ENCODE results near the gene KRTAP5-8.
"Not testable (repeated sequence)": the region's sequence is repeated elsewhere in the genome, so short reads cannot be mapped to it uniquely, and the experiment has no call there.

Gene KRTAP5-8

DNA sequence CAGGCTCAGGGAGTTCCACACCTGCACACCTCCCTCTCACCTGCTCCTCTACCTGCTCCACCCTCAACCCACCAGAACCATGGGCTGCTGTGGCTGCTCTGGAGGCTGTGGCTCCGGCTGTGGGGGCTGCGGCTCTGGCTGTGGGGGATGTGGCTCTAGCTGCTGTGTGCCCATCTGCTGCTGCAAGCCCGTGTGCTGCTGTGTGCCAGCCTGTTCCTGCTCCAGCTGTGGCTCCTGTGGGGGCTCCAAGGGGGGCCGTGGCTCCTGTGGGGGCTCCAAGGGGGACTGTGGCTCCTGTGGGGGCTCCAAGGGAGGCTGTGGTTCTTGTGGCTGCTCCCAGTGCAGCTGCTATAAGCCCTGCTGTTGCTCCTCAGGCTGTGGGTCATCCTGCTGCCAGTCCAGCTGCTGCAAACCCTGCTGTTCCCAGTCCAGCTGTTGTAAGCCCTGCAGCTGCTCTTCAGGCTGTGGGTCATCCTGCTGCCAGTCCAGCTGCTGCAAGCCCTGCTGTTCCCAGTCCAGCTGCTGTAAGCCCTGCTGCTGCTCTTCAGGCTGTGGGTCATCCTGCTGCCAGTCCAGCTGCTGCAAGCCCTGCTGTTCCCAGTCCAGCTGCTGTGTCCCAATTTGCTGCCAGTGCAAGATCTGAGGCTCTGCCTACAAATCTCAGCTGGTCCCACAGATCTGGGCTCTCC is at the start of gene KRTAP5-8:
Gene KRTAP5-8 (plus strand): TSS at position 49 of the 689 bp plus-strand sequence. CDS start 31 bp downstream, at position 80.
- DNase-seq: not testable (repeated sequence)

DNA sequence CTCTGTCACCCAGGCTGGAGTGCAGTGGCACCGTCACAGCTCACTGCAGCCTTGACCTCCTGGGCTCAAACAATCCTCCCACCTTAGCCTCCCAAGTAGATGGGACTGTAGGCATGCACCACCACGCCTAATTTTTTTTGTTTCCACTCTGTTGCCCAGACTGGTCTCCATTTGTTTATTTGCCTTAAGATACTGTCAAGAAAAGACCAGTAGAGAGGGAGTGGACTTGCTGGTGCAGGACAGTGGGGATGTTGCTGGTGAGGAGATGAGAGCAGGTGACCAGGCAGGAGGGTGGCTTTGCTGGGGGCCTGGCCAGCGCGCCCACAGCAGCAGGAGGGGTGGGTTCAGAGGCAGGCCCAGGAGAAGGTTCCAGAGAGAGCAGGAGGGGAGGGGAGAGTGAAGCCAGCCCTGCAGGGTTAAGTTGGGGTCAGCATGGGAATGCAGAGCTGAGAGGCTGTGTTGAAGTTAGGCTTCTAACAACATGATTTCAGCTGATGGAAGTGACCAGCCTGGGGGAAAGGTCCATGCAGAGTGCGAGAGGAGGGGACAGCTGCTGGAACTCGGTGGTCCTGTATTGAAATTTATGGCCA is 49.0 kb upstream of the KRTAP5-8 start:
- DNase-seq: no peak

- peak; percentile 53 to 57 for DNase-seq
Measured at GRCh38 chr11:71489311-71490043, 48.3 kb upstream of the KRTAP5-8 start.

GRCh38 chr11:71490044-71490730 is 47.6 kb upstream of the KRTAP5-8 start:
- DNase-seq: no peak

GRCh38 chr11:71490731-71491390 is 47.0 kb upstream of the KRTAP5-8 start:
- no peak for DNase-seq

DNA sequence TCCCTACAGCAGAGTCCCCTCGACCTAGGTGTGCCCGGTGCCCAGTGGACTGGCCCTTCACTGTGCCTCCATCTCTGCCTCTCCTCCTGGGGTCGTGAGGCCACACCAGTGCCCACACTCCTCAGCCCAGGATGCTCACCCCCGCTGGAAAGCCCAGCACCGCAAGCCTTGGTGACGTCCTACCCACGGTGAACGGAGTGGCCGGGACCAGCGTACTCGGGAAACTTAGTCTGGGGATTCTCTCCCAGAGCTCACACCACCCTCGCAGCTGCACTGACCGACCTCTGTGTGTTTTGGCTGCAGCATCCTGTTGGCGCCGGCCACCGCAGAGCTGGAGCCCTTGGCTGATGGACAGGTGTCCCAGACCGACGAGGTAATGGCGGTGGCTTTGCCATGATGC is 46.3 kb upstream of the KRTAP5-8 start:
- DNase-seq: no peak

- DNase-seq: no peak
Measured at GRCh38 chr11:71491940-71492339, 45.9 kb upstream of the KRTAP5-8 start.

DNA sequence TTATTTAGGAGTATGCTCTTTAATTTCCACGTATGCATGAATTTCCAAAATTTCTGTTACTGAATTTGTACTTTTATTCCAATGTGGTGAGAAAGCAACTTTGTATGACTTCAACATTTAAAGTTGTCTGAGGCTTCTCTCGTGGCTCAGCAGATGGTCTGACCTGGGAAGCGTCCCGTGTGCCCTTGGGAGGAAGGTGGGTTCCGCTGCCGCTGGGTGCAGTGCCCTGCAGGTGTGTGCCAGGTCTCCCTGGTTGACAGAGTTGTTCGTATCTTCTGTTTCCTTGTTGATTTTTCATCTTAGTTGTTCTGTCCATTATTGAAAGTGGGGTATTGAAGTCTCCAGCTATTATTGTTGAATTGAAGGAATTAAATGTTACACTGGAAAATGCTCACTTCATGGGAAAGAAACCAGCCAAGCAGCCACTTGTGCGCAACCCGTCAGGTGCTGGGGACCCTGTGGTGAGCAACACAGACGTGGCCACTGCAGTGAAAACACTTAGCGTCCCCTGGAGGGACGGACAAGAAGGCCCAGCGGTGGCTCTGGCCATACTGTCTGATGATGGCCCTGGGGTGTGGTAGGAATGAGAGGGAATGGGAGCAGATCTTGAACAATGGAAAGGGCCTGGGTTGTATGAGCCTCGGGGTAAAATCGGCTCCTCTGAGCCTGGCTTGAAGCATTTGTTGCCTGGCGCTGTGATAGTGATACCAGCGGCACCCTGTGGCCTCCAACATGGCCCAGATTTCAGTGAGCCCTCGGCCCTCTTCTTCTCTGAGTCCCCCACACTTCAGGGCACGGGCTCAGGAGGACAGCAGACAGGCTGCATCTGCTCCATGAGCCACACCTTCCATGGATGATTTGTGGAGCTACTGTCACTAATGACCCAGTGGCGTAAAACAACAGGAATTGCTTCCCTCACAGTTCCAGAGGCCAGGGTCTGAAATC is 42.3 kb upstream of the KRTAP5-8 start:
- no peak for DNase-seq

- no peak for DNase-seq
Measured at GRCh38 chr11:71496421-71496820, 41.4 kb upstream of the KRTAP5-8 start.

GRCh38 chr11:71498091-71498490 is 39.7 kb upstream of the KRTAP5-8 start:
- no peak for DNase-seq

DNA sequence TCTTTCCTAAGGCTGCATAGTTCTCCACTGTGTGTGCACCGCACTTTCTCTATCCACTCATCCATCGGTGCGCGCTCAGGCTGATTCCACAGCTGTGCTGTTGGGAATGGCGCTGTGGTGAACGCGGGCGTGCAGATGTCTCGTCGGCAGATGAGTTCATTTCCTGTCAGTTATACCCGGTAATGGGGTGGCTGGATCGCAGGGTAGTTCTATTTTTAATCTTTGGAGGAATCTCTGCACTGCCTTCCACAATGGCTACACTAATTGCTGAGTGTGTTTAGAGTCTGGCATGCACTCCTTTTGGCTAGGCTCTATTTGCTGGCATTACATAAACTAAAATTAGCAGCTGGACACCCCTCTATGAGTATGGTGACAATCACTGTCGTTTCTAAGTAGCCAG is 38.7 kb upstream of the KRTAP5-8 start:
- DNase-seq: no peak

DNA sequence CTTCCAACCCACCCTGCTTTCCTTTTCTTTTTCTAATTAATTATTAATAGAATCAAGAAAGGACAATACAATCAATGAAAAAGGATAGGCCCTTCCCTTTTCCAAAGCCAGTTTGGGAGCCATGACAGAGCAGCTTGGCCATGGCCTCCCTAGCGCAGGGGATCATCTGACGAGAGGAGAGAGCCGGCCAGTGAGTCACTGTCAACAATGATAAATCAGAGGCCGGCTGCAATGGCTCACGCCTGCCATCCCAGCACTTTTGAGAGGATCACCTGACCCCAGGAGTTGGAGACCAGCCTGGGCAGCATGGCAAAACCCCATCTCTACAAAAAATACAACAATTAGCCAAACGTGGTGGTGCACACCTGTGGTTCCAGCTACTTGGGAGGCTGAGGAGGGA is 38.3 kb upstream of the KRTAP5-8 start:
- no peak for DNase-seq

DNA sequence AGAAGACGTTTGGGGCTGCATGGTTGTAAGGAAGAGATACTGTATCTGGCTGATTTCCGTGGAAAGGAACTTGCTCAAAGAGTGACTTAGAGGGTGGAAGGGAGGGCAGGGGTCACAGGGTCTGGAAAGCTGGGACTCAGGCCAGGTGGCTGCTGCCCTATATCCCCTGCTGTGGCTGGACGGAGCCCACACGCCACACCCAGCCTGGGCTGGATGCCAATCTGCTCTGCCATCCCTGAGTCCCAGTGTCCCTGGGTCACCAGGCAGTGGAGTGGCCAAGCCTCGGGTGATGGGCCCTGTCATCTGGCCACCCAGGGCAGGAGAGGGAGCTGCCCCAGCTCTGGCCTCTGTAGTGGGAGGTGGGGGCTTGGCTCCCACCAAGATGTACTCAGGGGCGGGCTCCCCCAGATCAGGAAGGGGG is 37.2 kb upstream of the KRTAP5-8 start:
- DNase-seq: no peak

GRCh38 chr11:71501071-71501985 is 36.5 kb upstream of the KRTAP5-8 start:
- no peak for DNase-seq

DNA sequence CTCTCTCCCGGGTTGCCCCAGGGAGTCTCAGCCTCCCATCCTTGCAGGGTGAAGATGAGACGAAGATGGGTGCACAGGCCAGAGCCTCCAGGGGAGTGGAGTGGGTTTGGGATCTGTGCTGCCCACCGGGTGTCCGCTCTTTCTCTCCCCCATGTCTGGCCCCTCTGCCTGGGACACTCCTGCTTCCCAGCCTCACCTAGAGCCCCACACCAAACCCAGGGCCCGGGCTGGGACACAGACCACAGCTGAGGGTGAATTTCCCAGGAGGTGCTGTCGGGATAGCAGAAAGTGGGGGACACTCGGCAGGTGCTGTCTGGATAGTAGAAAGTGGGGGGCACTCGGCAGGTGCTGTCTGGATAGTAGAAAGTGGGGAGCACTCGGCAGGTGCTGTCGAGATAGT is 35.8 kb upstream of the KRTAP5-8 start:
- no peak for DNase-seq

- no peak for DNase-seq
Measured at GRCh38 chr11:71502871-71503435, 34.9 kb upstream of the KRTAP5-8 start.

DNA sequence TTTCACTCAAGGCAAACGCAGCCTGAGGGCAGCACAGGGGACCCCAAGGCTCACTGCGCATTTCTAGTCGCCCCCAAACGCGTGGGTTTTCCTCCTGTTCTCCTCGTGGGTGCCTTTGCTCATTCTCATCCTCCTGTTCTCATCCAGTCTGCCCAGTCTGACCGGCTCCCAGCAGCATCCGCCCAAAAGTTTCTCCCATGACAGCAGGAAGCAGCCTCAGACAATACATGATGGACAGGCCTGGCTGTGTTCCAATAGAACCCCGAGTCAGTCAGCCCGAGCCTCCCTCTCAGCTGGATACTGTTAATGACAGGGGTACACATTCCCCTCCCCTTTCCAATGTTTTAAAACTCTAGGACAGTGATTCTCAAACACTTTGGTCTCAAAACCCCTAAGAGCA is 33.3 kb upstream of the KRTAP5-8 start:
- DNase-seq: no peak

DNA sequence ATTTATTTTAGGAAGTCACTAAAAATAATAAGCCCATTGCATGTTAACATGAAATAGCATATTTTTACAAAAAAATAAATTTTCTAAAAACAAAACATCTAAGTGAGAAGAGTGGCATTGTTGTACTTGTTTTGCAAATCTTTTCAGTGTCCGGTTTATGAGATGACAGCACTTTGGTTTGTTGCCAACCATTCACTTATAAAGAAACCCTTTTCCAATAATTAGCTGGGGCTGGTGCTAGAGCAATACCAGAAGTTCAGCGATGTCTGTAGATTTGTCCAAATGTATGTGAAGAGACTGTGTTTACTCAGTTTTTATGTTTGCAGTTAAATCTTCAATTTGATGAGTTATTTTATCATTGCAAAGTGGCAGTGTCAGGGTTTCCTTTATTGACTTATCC is 32.8 kb upstream of the KRTAP5-8 start:
- DNase-seq: no peak

GRCh38 chr11:71505781-71506180 is 32.0 kb upstream of the KRTAP5-8 start:
- DNase-seq: no peak

DNA sequence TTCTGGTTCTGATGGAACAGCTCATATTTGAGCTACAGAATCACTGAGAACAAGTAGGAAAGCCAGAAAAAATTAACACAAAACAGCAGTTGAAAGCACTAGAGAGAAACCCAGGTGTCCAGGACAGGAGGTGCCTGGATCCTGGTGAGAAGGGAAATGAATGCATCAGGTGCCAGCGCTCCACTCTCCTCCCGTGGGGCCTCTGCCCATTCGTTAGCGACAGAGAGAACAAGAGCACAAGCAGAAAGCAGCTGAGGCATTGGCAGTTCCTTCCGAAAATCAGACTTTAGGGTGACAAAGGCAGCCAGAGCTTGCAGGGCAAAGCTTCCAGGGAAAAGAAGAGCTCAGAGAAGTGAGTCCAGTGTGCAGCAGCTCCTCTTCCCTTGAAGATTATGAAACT is 30.7 kb upstream of the KRTAP5-8 start:
- no peak for DNase-seq

Data from stimulated activated CD4-positive, alpha-beta T cell treated with anti-CD3 and anti-CD28 coated beads, Interleukin-2, amount 100 ng/mL, for 48 hours (primary cell).